ENCODE data around the gene LCP1. TPM values are rescaled to one million over a fixed set of nuclear protein-coding genes. Genes with fewer than 3 reads are reported as not detected.

LCP1 gene
- polyA plus RNA-seq, 1 donor (not counting 4 experiments of a cell fraction or from before 2014, with no cell fraction given), result 2.5 TPM

DNA sequence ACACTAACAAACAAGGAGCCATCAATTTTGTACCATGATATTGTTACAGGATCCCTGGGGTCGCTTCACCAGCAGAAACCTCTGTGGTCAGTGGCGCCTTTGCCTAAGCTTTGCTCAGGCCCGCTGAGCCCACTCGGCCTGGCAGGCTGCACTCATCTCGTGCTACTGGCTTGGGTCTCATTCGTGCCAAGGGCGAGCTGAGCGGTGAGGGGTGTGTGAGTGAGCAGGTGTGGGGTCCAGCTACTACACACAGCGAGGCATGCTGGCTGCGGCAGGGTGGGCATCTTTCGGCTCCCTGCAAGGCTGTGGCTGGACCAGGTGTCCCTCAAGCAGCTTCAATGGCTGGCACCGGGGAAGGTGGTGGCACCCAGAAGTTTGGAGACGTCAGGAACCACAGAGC, 96.2 kb downstream of the LCP1 start:
- dilution Hi-C loops (cut with MboI; ENCODE audit: extremely low pct_ligation_motif_present, low sequenced_read_pairs), result no loop called here
- no peaks in the 10 kb centered on the region for H3K4me1 ChIP-seq (ENCODE audit: control insufficient read depth, extremely low read depth, insufficient read depth, low read length)
- no peak for FAIRE-seq
- H3K27ac ChIP-seq (ENCODE audit: control insufficient read depth, insufficient read depth, low read length), result no peak overlapping the region
- H4K20me1 ChIP-seq (ENCODE audit: control insufficient read depth, extremely low read depth, insufficient read depth, low read length), result no peaks in the 10 kb centered on the region
- TF ChIP-seq CTCF (optimal IDR thresholded peaks at IDR 0.05 in 1 of 3, IDR thresholded peaks at IDR 0.05 in 1 of 3, conservative IDR thresholded peaks at IDR 0.05 in 1 of 3; ENCODE audit: extremely low read depth in 1 of 3, insufficient read depth in 2 of 3, low read length in 3 of 3) (no peak), EZH2 (IDR thresholded peaks at IDR 0.05; ENCODE audit: low read length) (no peak)
- no peak overlapping the region for H3K9ac ChIP-seq (ENCODE audit: control insufficient read depth, extremely low read depth, insufficient read depth, low read length)
- H3K9me1 ChIP-seq (ENCODE audit: control insufficient read depth, extremely low read depth, insufficient read depth, low read length), result no peaks in the 10 kb centered on the region
- H3K79me2 ChIP-seq (ENCODE audit: control insufficient read depth, insufficient read depth, low read length), result no peaks in the 10 kb centered on the region
- no peaks in the 10 kb centered on the region for H3K36me3 ChIP-seq (ENCODE audit: control insufficient read depth in 2 of 2, extremely low read depth in 1 of 2, insufficient read depth in 2 of 2, low read length in 2 of 2)
- H2AFZ ChIP-seq (ENCODE audit: control insufficient read depth, low read length), result no peak overlapping the region
- H3K4me3 ChIP-seq (ENCODE audit: control insufficient read depth in 2 of 3, extremely low read depth in 1 of 3, insufficient read depth in 2 of 3, low read depth in 1 of 3, low read length in 3 of 3), result no peak overlapping the region
- H3K9me3 ChIP-seq (ENCODE audit: control insufficient read depth, low read depth, low read length), result no peaks in the 10 kb centered on the region
- H3K4me2 ChIP-seq (ENCODE audit: control insufficient read depth, extremely low read depth, insufficient read depth, low read depth, low read length), result no peak overlapping the region
- DNase-seq (ENCODE audit: low read depth, low spot score), result no peak
- H3K27me3 ChIP-seq (ENCODE audit: control insufficient read depth, extremely low read depth, insufficient read depth, low read length), result no peaks in the 10 kb centered on the region

- FAIRE-seq (no peak), DNase-seq (ENCODE audit: low read depth, low spot score) (no peak)
- H3K9me3 ChIP-seq (ENCODE audit: control insufficient read depth, low read depth, low read length), result no peaks in the 10 kb centered on the region
- no peak overlapping the region for H3K4me3 ChIP-seq (ENCODE audit: control insufficient read depth in 2 of 3, extremely low read depth in 1 of 3, insufficient read depth in 2 of 3, low read depth in 1 of 3, low read length in 3 of 3)
- no peaks in the 10 kb centered on the region for H3K4me1 ChIP-seq (ENCODE audit: control insufficient read depth, extremely low read depth, insufficient read depth, low read length)
- H3K4me2 ChIP-seq (ENCODE audit: control insufficient read depth, extremely low read depth, insufficient read depth, low read depth, low read length), result no peak overlapping the region
- no peaks in the 10 kb centered on the region for H3K36me3 ChIP-seq (ENCODE audit: control insufficient read depth in 2 of 2, extremely low read depth in 1 of 2, insufficient read depth in 2 of 2, low read length in 2 of 2)
- TF ChIP-seq EZH2 (IDR thresholded peaks at IDR 0.05; ENCODE audit: low read length) (no peak), CTCF (optimal IDR thresholded peaks at IDR 0.05 in 1 of 3, IDR thresholded peaks at IDR 0.05 in 1 of 3, conservative IDR thresholded peaks at IDR 0.05 in 1 of 3; ENCODE audit: extremely low read depth in 1 of 3, insufficient read depth in 2 of 3, low read length in 3 of 3) (no peak)
- no peaks in the 10 kb centered on the region for H3K79me2 ChIP-seq (ENCODE audit: control insufficient read depth, insufficient read depth, low read length)
- H2AFZ ChIP-seq (ENCODE audit: control insufficient read depth, low read length), result no peak overlapping the region
- no peaks in the 10 kb centered on the region for H3K27me3 ChIP-seq (ENCODE audit: control insufficient read depth, extremely low read depth, insufficient read depth, low read length)
- H3K9ac ChIP-seq (ENCODE audit: control insufficient read depth, extremely low read depth, insufficient read depth, low read length), result no peak overlapping the region
- dilution Hi-C loops (cut with MboI; ENCODE audit: extremely low pct_ligation_motif_present, low sequenced_read_pairs), result no loop called here
- H3K27ac ChIP-seq (ENCODE audit: control insufficient read depth, insufficient read depth, low read length), result no peak overlapping the region
- H4K20me1 ChIP-seq (ENCODE audit: control insufficient read depth, extremely low read depth, insufficient read depth, low read length), result no peaks in the 10 kb centered on the region
- no peaks in the 10 kb centered on the region for H3K9me1 ChIP-seq (ENCODE audit: control insufficient read depth, extremely low read depth, insufficient read depth, low read length)
Observed at GRCh38 chr13:46082324-46082723, 99.7 kb downstream of the LCP1 start.
